ENCODE measurements around the gene DPP4. TPM values are rescaled to one million over a fixed set of nuclear protein-coding genes. Genes with fewer than 3 reads are reported as not detected.

The DPP4 gene
- total RNA-seq, 1 experiment from 2014 or later = 2.8 TPM

GRCh38 chr2:162070228-162070936 is 3.6 kb downstream of the DPP4 start:
- no peak overlapping the region for H2BK15ac ChIP-seq (ENCODE audit: low read depth, low read length)
- no peak overlapping the region for H2BK20ac ChIP-seq (ENCODE audit: low read depth, low read length, poor library complexity, severe bottlenecking)
- peaks cover 7% of the 10 kb centered on the region for H3K23me2 ChIP-seq (ENCODE audit: insufficient read length, low read depth, low read length, poor library complexity, severe bottlenecking)
- no peak overlapping the region for H2AFZ ChIP-seq (ENCODE audit: low read length)
- H3K9me3 ChIP-seq (ENCODE audit: control insufficient read depth, low read depth, low read length) = no peaks in the 10 kb centered on the region
- H3K9ac ChIP-seq (ENCODE audit: extremely low read depth, insufficient read length, low read length) = no peak overlapping the region
- TF ChIP-seq CTCF (conservative IDR thresholded peaks at IDR 0.05) = no peak
- no peak overlapping the region for H3K27ac ChIP-seq (ENCODE audit: insufficient read length, low read depth, low read length)
- H2BK5ac ChIP-seq (ENCODE audit: insufficient read length, low read length) = no peak overlapping the region
- DNase-seq = no peak
- no peak overlapping the region for H3K4me2 ChIP-seq (ENCODE audit: insufficient read depth, insufficient read length, low read length)
- no peak overlapping the region for H3K18ac ChIP-seq (ENCODE audit: insufficient read length, low read depth, low read length)
- H2AK5ac ChIP-seq (ENCODE audit: insufficient read length, low read length) = no peak overlapping the region
- H3K79me1 ChIP-seq (ENCODE audit: insufficient read depth, low read depth, low read length, poor library complexity, severe bottlenecking) = no peaks in the 10 kb centered on the region
- H4K5ac ChIP-seq (ENCODE audit: insufficient read length, low read depth, low read length) = no peak overlapping the region
- H3K36me3 Mint-ChIP-seq (ENCODE audit: insufficient read depth in 1 of 3, low read depth in 3 of 3) = no peaks in the 10 kb centered on the region
- H3K27me3 ChIP-seq (ENCODE audit: insufficient read depth, low read length) = peaks cover 7% of the 10 kb centered on the region; the same call in 1 of the 2 replicates
- no peak overlapping the region for H4K8ac ChIP-seq (replicated peaks; ENCODE audit: insufficient read length, low read depth, low read length)
- no peak overlapping the region for H4K91ac ChIP-seq (ENCODE audit: insufficient read length, low read depth, low read length)
- H3K9me3 Mint-ChIP-seq = no peaks in the 10 kb centered on the region; a peak in 1 of 5 replicates
- peaks cover 2% of the 10 kb centered on the region for H3K4me1 ChIP-seq (ENCODE audit: insufficient read depth, low read length)
- no peak overlapping the region for H3T11ph ChIP-seq (ENCODE audit: low read length)
- H3K56ac ChIP-seq (ENCODE audit: insufficient read length, low read depth, low read length) = no peak overlapping the region
- H3K27me3 Mint-ChIP-seq (ENCODE audit: low read depth) = peaks cover 41% of the 10 kb centered on the region
- WGBS (ENCODE audit: extremely low coverage, insufficient read length, low lambda C conversion rate) = no CpG with 5 or more reads among the region's 2 CpGs
- no peak overlapping the region for H3K14ac ChIP-seq (ENCODE audit: insufficient read depth, low read length)
- no peak overlapping the region for H3K27ac Mint-ChIP-seq
- no peak overlapping the region for H2BK120ac ChIP-seq (ENCODE audit: low read depth, low read length, poor library complexity, severe bottlenecking)
- H3K4me3 Mint-ChIP-seq = no peak overlapping the region
- no peaks in the 10 kb centered on the region for H4K20me1 ChIP-seq (ENCODE audit: control insufficient read depth, insufficient read depth, insufficient read length)
- H3K23ac ChIP-seq (ENCODE audit: insufficient read length, low read depth, low read length) = no peak overlapping the region
- H3K4ac ChIP-seq (ENCODE audit: low read depth, low read length) = no peak overlapping the region
- peaks cover 36 to 38% of the 10 kb centered on the region in 2 experiments for H3K4me1 Mint-ChIP-seq
- H2BK12ac ChIP-seq (ENCODE audit: insufficient read length, low read depth, low read length) = no peak overlapping the region
- no peaks in the 10 kb centered on the region for H3K79me2 ChIP-seq (ENCODE audit: insufficient read depth, low read length)

Measured in H9 (cell line).